ENCODE measurements around the gene SLC22A31. TPM values are rescaled to one million over a fixed set of nuclear protein-coding genes. Genes with fewer than 3 reads are reported as not detected.

Gene SLC22A31
- polyA plus RNA-seq, 1 of the 3 experiments (the other 2 are of a cell fraction) = 0.07 TPM

GRCh38 chr16:89191033-89191900 lies 9.1 kb downstream of the SLC22A31 start:
- peak; percentile 40 for DNase-seq
- Histone ChIP-seq H2AFZ (ENCODE audit: low read depth) (no peak overlapping the region), H3K9me2 (no peaks in the 10 kb centered on the region), H3F3A (replicated peaks; ENCODE audit: insufficient read depth) (peaks cover 15% of the 10 kb centered on the region), H3K79me2 (ENCODE audit: insufficient read depth) (no peaks in the 10 kb centered on the region), H3K4me2 (no peak overlapping the region), H3K27me3 (ENCODE audit: insufficient read depth) (peaks cover 8% of the 10 kb centered on the region; the same call in 1 of the 2 replicates), H3K9ac (no peak overlapping the region), H3K27ac (ENCODE audit: low read depth in 2 of 2, low read length in 1 of 2) (no peak overlapping the region), H3K36me3 (replicated peaks in 1 of 2; ENCODE audit: control insufficient read depth in 1 of 2, insufficient read depth in 2 of 2, low read length in 1 of 2) (no peaks in the 10 kb centered on the region), H3K4me1 (ENCODE audit: control insufficient read depth in 1 of 2, insufficient read depth in 2 of 2, low read depth in 1 of 2, low read length in 1 of 2) (peaks cover 0 to 15% of the 10 kb centered on the region in 2 experiments; a peak in 1 of 4 replicates), H3K9me3 (no peaks in the 10 kb centered on the region), H3K4me3 (ENCODE audit: low read depth in 2 of 2, low read length in 1 of 2) (peak overlapping the region in 1 of 2 experiments; percentile 19; a peak in 1 of 4 replicates), H4K20me1 (ENCODE audit: insufficient read depth) (peaks cover 10% of the 10 kb centered on the region; the same call in 1 of the 2 replicates)
- CTCF ChIA-PET = no interaction called here
- POLR2A ChIA-PET = no interaction called here
- WGBS (ENCODE audit: low lambda C conversion rate) = 11% methylated on average over 13 of the region's 44 CpGs
- TF ChIP-seq MAX (IDR thresholded peaks at IDR 0.05; ENCODE audit: low read depth) (0 out of 2 replicates have a peak, but pooled peaks have one; percentile 26), MXI1 (IDR thresholded peaks at IDR 0.05; ENCODE audit: low read depth, low read length) (0 out of 2 replicates have a peak, but pooled peaks have one; percentile 15), NFIC (IDR thresholded peaks at IDR 0.05; ENCODE audit: borderline replicate concordance) (no peak), GATA2 (CRISPR knock-in tag; IDR thresholded peaks at IDR 0.05) (no peak)

GRCh38 chr16:89190150-89190958 lies 10.0 kb downstream of the SLC22A31 start:
- Histone ChIP-seq H3K27ac (ENCODE audit: low read depth in 2 of 2, low read length in 1 of 2) (no peak overlapping the region), H3K27me3 (ENCODE audit: insufficient read depth) (peaks cover 8% of the 10 kb centered on the region; the same call in 1 of the 2 replicates), H3K79me2 (ENCODE audit: insufficient read depth) (no peaks in the 10 kb centered on the region), H2AFZ (ENCODE audit: low read depth) (no peak overlapping the region), H3F3A (replicated peaks; ENCODE audit: insufficient read depth) (peaks cover 23% of the 10 kb centered on the region), H3K36me3 (replicated peaks in 1 of 2; ENCODE audit: control insufficient read depth in 1 of 2, insufficient read depth in 2 of 2, low read length in 1 of 2) (no peaks in the 10 kb centered on the region), H3K9me2 (no peaks in the 10 kb centered on the region), H4K20me1 (ENCODE audit: insufficient read depth) (peaks cover 10% of the 10 kb centered on the region; the same call in 1 of the 2 replicates), H3K4me2 (no peak overlapping the region), H3K4me1 (ENCODE audit: control insufficient read depth in 1 of 2, insufficient read depth in 2 of 2, low read depth in 1 of 2, low read length in 1 of 2) (peaks cover 0 to 15% of the 10 kb centered on the region in 2 experiments; a peak in 1 of 4 replicates), H3K4me3 (ENCODE audit: low read depth in 2 of 2, low read length in 1 of 2) (no peak overlapping the region), H3K9ac (no peak overlapping the region), H3K9me3 (no peaks in the 10 kb centered on the region)
- ChIA-PET CTCF (no interaction called here), POLR2A (no interaction called here)
- 32% methylated on average over 11 of the region's 28 CpGs for WGBS (ENCODE audit: low lambda C conversion rate)
- TF ChIP-seq ZBTB33 (IDR thresholded peaks at IDR 0.05; ENCODE audit: borderline replicate concordance, low read depth) = no peak
- TF ChIP-seq REST (IDR thresholded peaks at IDR 0.05; ENCODE audit: low read depth, low read length) = no peak
- no peak for TF ChIP-seq EP300 (IDR thresholded peaks at IDR 0.05; ENCODE audit: borderline replicate concordance in 1 of 2, low read depth in 1 of 2, low read length in 1 of 2)
- no peak for TF ChIP-seq RCOR1 (IDR thresholded peaks at IDR 0.05; ENCODE audit: low read length)
- no peak for TF ChIP-seq POLR2AphosphoS5 (IDR thresholded peaks at IDR 0.05; ENCODE audit: low read depth, low read length)
- no peak for TF ChIP-seq JUND (IDR thresholded peaks at IDR 0.05)
- no peak for TF ChIP-seq CHD2 (IDR thresholded peaks at IDR 0.05; ENCODE audit: low read length, partially characterized antibody)
- TF ChIP-seq IRF3 (IDR thresholded peaks at IDR 0.05; ENCODE audit: low read depth, low read length) = no peak
- no peak for TF ChIP-seq USF1 (IDR thresholded peaks at IDR 0.05; ENCODE audit: borderline replicate concordance, low read depth)
- no peak for TF ChIP-seq MXI1 (IDR thresholded peaks at IDR 0.05; ENCODE audit: low read depth, low read length)
- no peak for TF ChIP-seq FOXM1 (IDR thresholded peaks at IDR 0.05; ENCODE audit: low read depth)
- no peak for TF ChIP-seq NFIC (IDR thresholded peaks at IDR 0.05; ENCODE audit: borderline replicate concordance)
- peak; percentile 16 for DNase-seq

Data from SK-N-SH (cell line).